ENCODE results near the gene SLC4A2.

DNA sequence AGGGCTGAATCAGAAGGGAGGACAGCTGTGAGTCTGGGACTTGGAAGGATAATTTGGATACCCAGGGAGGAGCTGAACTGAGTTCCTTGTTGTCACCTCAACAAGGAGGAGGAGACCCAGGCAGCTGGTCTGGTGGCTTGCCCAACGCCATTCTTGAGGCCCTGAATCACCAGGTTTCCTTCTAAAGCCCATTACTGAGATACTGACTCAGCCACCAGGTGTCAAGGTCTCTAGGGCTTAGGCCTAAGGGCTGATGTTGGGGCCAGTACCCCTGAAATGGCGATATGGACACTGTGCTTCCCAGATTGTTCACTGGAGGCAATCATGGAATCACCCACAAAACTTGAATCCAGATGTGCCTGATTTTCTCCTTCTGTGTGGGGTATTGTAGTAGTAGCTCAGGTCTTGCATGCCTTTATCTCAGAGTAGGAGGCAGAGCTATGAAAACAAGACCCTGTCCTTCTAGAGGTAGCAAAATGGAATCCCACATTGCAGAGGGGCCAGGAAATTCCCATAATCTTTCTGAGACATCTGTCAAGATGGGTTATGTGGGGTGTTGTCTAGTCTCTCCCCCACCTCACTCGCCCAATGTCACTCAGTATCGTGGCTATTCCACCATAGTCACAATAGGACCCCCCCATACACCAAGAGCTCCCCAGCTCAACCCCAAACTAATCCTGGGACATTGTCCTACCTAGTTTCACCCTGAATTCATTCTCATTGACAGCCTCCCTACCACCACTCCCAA is 33.3 kb upstream of the SLC4A2 start:
- TF ChIP-seq, protein P1, sequence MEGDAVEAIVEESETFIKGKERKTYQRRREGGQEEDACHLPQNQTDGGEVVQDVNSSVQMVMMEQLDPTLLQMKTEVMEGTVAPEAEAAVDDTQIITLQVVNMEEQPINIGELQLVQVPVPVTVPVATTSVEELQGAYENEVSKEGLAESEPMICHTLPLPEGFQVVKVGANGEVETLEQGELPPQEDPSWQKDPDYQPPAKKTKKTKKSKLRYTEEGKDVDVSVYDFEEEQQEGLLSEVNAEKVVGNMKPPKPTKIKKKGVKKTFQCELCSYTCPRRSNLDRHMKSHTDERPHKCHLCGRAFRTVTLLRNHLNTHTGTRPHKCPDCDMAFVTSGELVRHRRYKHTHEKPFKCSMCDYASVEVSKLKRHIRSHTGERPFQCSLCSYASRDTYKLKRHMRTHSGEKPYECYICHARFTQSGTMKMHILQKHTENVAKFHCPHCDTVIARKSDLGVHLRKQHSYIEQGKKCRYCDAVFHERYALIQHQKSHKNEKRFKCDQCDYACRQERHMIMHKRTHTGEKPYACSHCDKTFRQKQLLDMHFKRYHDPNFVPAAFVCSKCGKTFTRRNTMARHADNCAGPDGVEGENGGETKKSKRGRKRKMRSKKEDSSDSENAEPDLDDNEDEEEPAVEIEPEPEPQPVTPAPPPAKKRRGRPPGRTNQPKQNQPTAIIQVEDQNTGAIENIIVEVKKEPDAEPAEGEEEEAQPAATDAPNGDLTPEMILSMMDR (IDR thresholded peaks at IDR 0.05) = no peak
- TF ChIP-seq POLR2AphosphoS5 (IDR thresholded peaks at IDR 0.05) (no peak), POLR2A (IDR thresholded peaks at IDR 0.05) (no peak)
